ENCODE results near the gene ZBTB42. TPM values are rescaled to one million over a fixed set of nuclear protein-coding genes. Genes with fewer than 3 reads are reported as not detected.

Gene ZBTB42
- total and polyA plus RNA-seq, 2 donors (not counting 3 experiments of a cell fraction or from before 2014, with no cell fraction given), result 3.1 to 3.8 TPM

DNA sequence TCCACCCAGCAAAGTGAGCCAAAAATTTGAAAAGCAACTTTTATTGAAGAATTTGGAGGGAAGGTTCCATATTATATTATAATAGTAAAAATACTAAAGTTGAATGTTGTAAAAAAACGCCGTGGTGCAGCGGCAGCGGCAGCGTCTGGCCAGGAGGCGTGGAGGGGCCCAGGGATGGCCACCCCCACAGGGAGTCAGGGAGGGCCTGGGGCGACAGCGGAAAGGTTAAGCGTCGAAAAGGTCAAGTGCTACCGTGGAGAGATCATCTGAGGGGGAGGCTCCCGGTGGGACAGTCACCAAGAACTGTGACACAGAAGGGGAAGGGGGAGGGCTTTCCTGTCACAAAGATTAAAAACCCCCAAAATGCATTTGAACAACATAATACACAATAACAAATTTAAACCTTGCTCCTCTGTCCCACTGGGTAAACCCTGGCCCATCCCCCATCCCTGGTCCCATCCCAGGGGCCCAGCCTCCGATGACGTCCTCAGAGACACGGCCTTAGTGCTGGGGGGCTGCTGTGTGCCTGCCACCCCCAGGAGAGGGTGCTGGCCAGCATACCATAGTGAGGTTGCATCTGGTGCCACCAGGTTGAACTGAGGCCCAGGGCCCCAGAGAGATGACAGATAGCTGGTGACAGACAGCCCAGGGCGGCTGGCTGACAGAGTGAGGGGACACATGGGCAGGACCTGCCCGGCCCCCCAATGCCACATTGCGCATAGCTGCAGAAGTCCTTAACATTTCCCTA, 31.4 kb upstream of the ZBTB42 start:
- Histone ChIP-seq H3K79me2 (ENCODE audit: control insufficient read depth, insufficient read depth, low read length) (no peaks in the 10 kb centered on the region), H3K36me3 (ENCODE audit: control insufficient read depth in 2 of 2, extremely low read depth in 1 of 2, insufficient read depth in 2 of 2, low read length in 2 of 2) (peaks cover 3 to 26% of the 10 kb centered on the region in 2 experiments), H3K27me3 (ENCODE audit: control insufficient read depth in 2 of 2, insufficient read depth in 2 of 2, low read length in 2 of 2) (no peaks in the 10 kb centered on the region), H3K9me3 (replicated peaks; ENCODE audit: control insufficient read depth, insufficient read depth, low read length) (no peaks in the 10 kb centered on the region), H3K9ac (replicated peaks; ENCODE audit: extremely low read depth, insufficient read depth, low read length) (no peak overlapping the region), H3K9me1 (replicated peaks; ENCODE audit: control insufficient read depth, extremely low read depth, insufficient read depth, low read length) (no peaks in the 10 kb centered on the region), H3K27ac (ENCODE audit: insufficient read depth, low read depth, low read length) (no peak overlapping the region), H3K4me1 (ENCODE audit: control insufficient read depth, extremely low read depth, insufficient read depth, low read length) (peaks cover 9% of the 10 kb centered on the region), H4K20me1 (replicated peaks; ENCODE audit: control insufficient read depth, extremely low read depth, insufficient read depth, low read length) (no peaks in the 10 kb centered on the region), H2AFZ (ENCODE audit: low read depth, low read length) (no peak overlapping the region), H3K4me2 (ENCODE audit: insufficient read depth, low read length) (no peak overlapping the region), H3K4me3 (replicated peaks in 1 of 3; ENCODE audit: insufficient read depth in 1 of 3, low read depth in 1 of 3, low read length in 3 of 3) (no peak overlapping the region)
- no TSS peak for BruUV-seq (replicated peaks)
- DNase-seq (ENCODE audit: low read depth, low spot score) (no peak), FAIRE-seq (no peak)
- ChIA-PET CTCF (interaction anchor here (0.9 to 3.8 kb wide), 16 partner anchors 10 to 317 kb away, joined by 3 to 117 read pairs (median 12); partner anchors contain the start of gene SIVA1), POLR2A (interaction anchor here (1.4 kb wide), 1 partner anchor 17 kb away, joined by 3 read pairs; the partner anchor contains the start of gene SIVA1)
- dilution Hi-C loops (cut with MboI; ENCODE audit: extremely low pct_ligation_motif_present, low sequenced_read_pairs) (no loop called here), intact Hi-C loops (cut with micrococcal nuclease) (loop anchor here (2.0 to 10.0 kb wide), 2 partner anchors 25 to 205 kb away; partner anchors contain the start of genes AHNAK2 and AKT1)
- TF ChIP-seq MYC (IDR thresholded peaks at IDR 0.05; ENCODE audit: low read depth, low read length), result no peak
- TF ChIP-seq, protein P1, sequence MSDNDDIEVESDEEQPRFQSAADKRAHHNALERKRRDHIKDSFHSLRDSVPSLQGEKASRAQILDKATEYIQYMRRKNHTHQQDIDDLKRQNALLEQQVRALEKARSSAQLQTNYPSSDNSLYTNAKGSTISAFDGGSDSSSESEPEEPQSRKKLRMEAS (IDR thresholded peaks at IDR 0.05; ENCODE audit: insufficient read depth, insufficient read length), result no peak
- no peak for TF ChIP-seq EZH2 (IDR thresholded peaks at IDR 0.05; ENCODE audit: borderline replicate concordance, low read depth, low read length, severe bottlenecking)
- TF ChIP-seq JUN (IDR thresholded peaks at IDR 0.05; ENCODE audit: borderline replicate concordance, insufficient read depth, insufficient read length, low read depth), result no peak
- no peak for TF ChIP-seq POLR2A (IDR thresholded peaks at IDR 0.05; ENCODE audit: low read depth, low read length)
- no peak for TF ChIP-seq POLR2AphosphoS5 (IDR thresholded peaks at IDR 0.05; ENCODE audit: insufficient read depth, low read depth, low read length)
- no peak for TF ChIP-seq GATA2 (IDR thresholded peaks at IDR 0.05; ENCODE audit: insufficient read depth, insufficient read length, low read depth, low read length)
- no peak for TF ChIP-seq FOS (IDR thresholded peaks at IDR 0.05; ENCODE audit: borderline replicate concordance, insufficient read depth, low read length)
- TF ChIP-seq, protein P2, sequence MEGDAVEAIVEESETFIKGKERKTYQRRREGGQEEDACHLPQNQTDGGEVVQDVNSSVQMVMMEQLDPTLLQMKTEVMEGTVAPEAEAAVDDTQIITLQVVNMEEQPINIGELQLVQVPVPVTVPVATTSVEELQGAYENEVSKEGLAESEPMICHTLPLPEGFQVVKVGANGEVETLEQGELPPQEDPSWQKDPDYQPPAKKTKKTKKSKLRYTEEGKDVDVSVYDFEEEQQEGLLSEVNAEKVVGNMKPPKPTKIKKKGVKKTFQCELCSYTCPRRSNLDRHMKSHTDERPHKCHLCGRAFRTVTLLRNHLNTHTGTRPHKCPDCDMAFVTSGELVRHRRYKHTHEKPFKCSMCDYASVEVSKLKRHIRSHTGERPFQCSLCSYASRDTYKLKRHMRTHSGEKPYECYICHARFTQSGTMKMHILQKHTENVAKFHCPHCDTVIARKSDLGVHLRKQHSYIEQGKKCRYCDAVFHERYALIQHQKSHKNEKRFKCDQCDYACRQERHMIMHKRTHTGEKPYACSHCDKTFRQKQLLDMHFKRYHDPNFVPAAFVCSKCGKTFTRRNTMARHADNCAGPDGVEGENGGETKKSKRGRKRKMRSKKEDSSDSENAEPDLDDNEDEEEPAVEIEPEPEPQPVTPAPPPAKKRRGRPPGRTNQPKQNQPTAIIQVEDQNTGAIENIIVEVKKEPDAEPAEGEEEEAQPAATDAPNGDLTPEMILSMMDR (IDR thresholded peaks at IDR 0.05; ENCODE audit: extremely low read depth in 1 of 2, insufficient read depth in 1 of 2, low read depth in 1 of 2, low read length in 2 of 2), result no peak
